HG02840 (cell line): Measurements from ENCODE around the gene MAMDC2.

Source experiments
- ATAC-seq: cut with Tn5 transposase; IDR thresholded peaks from one replicate; pipeline ENCODE4 v1.9.1; 2021; ENCODE audit warnings: mild to moderate bottlenecking, moderate library complexity, moderate number of reproducible peaks; ENCODE audit not compliant: unreplicated experiment, low FRiP score

MAMDC2 gene

DNA sequence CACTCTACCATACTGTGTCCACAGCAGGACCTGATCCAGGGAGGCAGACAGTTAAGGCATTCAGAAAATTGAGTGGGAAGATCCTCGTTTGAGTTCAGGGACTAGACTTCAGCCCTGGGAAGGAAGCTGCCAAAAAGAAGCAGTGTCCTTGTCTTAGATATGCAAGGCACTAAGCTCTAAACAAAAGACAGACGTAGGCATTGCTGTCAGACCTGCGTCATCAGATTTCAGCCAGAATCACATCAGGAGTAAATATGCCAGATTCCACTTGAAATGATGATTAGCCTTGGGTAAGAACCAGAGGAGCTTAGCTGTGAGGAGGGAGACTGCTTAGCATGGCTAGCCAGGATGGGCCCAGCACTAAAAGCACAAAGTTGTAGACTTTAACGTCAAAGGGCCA lies 56.7 kb downstream of the MAMDC2 start:
- no peak for ATAC-seq

DNA sequence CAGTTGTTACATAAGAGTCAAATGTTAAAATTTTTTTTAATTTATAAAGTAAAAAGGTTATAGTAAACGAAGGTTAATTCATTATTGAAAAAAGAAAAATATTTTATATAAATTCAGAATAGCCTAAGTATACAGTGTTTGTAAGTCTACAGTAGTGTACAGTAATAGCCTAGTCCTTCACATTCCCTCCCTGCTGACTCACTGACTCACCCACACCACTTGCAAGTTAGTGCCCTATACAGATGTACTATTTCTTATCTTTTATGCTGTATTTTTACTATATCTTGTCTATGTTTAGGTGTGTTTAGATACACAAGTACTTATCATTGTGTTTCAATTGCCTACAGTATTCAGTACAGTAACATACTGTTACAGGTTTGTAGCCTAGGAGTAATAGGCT lies 57.6 kb downstream of the MAMDC2 start:
- ATAC-seq = no peak

DNA sequence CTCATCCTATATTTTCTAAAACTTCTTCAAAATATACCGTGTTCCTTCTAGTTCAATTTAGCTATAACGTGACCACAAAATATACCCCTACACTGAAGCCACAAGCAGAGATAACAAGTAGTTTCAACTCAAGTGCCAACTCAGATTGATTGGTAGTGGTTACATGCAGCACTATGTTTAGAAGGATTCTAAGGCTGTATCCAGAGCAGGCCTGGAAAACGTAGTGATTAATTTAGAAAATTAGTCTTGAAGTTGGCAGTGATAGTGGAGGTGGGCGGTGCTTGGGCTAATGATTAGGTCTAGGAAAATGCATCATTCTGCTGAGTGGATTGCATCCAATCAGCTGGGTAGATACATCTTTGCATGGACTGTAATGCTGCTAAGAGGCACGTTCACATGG lies 61.5 kb downstream of the MAMDC2 start:
- ATAC-seq = no peak

DNA sequence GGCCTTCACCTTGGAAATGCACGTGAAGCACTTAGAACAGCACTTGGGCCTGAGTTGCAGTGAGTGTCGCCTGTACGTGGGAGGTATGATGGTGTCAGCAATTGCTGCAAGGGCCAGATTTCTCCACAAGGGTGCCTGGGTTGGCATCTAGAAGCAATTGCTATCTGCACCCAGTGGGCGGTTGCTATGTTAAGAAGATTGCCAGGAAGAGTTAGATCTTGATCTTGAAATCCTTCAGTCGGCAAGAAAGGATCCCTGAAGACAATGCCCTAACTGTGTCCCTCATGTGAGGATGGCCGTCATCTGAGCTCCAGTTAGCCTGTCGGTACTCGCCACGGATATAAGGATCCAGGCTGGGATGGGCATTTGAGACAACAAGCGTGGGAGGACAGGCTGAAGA lies 62.9 kb downstream of the MAMDC2 start:
- ATAC-seq = no peak

DNA sequence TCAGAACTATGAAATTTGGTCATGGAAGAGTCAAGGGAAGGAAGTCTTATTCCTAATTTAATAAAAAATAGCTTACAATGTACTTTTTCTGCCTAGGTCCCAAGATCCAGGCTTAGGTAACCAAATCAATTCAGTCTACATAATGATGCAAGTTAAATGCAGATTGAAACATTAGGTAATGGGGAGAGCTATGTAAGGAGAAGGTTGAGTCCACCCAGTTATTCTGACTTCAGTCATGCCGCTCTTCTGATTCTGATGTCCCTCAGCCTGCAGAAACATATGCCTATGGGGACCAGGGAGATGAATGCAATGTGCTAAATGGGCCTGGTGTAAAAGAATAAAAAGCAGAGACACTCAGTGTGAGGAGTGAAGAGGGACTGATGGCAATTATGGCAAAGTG lies 63.9 kb downstream of the MAMDC2 start:
- ATAC-seq = no peak

DNA sequence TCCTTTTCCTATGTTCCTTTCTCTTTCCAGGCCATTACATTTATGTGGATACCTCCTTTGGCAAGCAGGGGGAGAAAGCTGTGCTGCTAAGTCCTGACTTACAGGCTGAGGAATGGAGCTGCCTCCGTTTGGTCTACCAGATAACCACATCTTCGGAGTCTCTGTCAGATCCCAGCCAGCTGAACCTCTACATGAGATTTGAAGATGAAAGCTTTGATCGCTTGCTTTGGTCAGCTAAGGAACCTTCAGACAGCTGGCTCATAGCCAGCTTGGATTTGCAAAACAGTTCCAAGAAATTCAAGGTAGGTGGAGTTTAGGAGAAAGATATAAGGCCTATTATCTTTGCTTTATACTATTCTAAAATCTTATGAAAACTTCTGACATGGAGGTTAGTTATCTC lies 64.5 kb downstream of the MAMDC2 start:
- no peak for ATAC-seq

DNA sequence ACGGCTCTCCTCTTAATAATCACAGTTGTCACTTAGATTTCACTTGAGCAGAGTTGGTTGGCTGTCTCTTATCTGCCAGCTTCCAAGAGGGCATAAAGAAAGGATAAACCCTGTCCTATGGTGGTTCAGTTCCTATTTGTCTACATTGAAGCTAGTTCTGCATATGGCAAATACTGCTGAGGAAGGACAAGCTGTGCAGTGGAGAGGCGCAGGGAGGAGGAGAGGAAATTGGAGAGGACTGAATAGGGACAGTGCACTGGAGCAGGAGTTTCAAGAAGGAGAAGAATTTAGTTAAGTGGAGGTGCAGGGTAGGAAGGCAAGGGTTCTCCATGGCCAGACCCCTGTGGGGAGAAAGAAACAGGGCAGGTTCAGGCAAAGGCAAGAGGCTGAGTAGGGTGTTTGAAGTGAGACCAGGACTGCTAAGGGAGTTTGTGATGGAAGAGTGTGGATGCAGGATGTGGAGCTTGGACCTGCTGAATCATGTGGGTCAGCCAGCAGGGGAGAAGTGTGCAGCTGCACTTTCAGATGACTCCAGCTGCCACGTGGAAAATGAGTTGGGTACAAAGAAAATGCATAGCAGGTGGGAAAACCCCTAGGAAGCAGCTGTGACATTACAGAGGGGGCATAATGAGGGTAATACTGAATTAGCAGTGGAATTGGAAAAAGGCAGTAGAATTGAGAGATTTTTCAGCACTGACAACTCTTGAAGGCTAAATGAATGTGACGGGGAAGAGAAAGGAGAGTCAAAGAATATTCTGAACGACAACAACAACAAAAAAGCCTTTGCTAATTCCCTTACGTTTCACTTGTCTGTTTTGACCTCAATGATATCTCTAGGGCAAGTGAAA lies 66.8 kb downstream of the MAMDC2 start:
- no peak for ATAC-seq

DNA sequence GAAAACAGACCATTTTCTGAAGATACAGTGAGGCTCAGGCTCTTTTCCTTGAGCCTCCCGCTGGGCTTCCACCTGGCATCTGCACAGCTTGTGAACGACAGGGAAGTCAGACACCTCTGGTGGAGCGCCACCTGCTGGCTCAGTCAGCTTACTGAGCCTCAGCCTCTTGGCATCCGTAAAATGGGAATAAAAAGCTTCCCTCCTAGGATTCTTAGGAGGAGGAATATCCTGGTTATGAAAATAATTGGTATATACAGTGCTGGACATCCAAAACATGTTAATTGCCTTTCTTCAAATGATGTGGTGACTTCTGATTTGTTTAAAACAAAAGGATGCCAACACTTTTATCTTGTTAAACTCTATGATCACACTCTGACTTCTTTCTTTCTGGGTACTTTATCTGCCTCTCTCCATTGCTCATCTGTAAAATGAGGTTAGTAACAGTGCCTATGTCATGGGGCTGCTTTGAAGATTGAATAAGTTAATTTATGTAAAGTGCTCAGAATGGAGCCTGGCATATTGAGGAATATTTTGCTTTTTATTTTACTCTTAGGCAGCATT lies 67.5 kb downstream of the MAMDC2 start:
- ATAC-seq = no peak

DNA sequence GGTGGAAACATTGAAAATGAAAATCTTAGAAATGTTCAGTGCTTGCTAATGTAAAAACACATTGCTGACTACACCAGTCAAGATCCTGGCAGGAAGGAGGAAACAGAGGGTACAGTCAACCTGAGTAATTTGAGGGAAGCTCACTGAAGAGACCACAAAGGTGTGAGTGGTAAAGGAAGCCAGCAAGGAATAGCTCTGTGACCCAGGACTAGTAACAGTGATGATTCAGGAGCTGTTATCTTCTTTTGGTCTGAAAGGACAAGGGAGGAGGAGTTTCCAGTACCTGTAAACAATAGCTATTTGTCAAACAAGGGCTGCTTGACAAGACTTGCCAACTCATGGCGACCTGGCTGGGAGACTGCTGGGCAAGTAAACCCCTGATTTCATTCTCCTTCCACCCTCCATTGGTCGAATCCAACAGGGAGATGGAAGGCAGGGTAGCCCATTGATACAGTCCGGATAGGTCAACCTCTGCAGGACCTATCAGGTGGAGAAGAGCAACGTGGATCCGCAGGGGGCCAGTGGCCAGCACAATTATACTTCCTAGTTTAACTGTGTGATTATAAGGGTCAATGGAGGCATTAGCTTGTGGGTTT lies 68.1 kb downstream of the MAMDC2 start:
- no peak for ATAC-seq

DNA sequence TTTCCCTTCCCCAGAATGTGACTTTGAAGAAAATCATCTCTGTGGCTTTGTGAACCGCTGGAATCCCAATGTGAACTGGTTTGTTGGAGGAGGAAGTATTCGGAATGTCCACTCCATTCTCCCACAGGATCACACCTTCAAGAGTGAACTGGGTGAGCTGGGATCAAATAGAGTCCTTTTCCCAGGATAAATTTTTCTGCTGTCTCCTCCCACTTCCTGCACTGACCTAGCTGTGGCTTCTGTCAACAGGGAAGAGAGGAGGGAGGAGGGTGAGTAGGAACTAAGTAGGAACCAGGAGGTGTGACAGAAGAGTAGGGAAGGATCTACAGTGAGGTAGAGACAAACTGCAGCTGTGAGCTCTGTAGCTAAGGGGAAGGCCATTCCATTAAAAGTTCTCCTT lies 69.3 kb downstream of the MAMDC2 start:
- no peak for ATAC-seq

DNA sequence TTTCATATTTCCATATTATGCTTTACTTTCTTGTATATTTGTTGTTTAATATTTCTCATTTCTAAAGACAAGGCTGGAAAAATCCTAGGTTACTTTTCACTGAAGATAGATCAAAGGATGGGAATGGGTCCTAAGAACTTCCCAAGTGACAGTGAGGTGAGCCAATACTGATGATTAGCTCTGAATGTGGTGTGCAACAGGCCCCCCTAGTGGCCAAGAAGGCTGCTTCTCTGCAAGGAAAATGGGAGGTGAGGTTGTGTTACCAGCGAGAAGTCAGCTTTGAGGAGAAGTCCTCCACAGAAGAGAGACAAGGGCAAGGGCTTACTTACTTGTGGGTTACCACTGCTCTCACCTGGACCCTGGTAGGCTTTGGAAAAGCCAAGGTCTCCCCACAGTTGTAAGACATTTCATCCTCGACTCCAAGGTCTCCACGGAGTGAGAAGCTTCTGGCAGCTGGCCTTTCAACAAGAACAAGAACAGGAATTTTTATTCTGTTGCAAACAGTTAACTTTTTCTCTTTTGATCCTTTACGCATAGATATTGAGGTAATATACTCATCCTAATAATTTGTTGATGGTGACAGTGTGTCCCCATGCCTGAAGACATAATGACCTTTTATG lies 69.9 kb downstream of the MAMDC2 start:
- no peak for ATAC-seq

DNA sequence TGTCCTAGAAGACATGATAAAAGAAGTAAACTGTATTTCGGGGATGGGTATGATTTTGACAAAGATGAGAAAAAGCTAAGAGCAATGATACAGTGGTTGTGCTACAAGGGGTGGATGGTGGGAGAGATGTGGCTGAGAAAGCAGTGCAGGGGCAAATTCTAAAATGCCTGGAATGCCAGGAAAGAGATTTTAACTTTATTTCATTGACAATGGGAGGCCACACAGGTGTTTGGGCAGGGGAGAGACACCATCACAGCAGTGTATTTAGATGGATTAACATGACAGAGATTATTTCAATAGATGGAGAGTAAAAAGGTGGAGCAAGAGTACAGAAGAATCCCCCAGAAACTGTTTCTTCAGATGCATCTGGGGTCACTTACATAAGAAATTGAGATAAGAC lies 71.2 kb downstream of the MAMDC2 start:
- ATAC-seq = no peak

DNA sequence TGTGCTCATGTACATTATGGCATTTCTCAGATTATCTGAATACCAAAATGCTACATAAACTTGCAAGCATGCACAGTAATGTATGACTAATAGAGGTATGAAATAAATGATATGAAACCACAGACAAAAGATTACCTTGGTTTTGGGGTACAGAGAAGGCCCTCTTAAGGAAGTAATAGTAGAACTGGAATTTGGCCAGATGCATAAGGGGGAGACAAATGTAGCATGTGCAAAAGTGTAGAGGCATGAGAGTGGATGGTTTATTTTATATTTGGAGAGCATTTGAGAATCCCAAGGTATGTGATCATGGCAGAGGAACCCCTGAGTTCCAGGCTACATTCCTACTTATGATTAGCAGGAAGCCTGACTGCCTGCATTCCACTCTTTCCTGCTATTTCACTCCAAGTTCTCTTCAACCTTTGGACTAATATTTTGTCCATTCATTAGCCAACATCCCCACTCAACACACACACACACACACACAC lies 74.2 kb downstream of the MAMDC2 start:
- ATAC-seq = no peak

DNA sequence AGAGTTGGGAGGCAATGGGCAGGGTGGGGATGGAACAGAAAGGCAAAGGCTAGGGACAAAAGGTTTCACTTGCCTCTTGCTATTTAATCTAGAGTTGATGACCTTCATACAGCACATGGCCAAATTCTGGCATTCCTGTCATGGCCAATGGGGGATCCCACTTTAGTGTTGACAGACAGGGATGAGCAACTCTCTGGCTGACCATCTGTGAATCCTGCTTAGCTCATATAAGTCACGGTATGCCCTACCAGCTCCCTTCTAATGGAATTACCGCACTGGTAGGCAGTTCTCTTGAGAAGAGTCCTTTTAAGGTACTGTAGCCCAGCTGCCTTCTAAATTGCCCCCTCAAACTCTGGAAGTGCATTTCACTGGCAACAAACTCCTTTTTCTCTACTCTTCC lies 76.1 kb downstream of the MAMDC2 start:
- no peak for ATAC-seq

DNA sequence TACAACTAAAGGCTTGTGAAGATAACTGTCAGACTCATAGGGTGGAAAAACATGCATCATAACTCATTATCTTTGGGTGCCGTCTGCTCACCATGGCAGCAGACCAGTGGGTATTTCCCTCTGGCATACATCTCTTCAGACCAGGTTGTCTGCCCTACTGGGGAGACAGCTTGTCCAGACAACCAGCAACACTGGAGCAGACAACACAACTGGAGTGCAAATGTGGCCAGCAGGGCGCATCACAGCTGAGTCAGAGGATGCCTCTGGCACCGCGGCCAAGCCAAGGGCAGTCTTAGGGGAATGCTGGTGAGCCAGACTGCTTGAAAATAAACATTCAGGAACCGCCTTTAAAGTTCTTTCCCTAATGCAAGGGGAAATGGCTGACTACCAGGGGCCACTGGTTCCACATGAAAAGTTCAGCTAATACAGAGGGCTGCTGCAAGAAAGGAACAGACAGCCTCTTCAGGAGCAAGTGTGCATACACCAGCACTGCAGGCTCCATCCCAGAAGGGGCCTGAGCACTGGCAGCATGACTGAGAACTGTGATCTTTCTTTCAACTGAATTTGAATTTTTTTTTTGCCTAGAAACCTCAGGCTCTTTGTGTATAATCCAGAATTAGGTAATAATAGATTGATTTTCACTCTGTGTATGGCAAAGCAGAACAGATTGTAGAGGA lies 77.3 kb downstream of the MAMDC2 start:
- no peak for ATAC-seq

DNA sequence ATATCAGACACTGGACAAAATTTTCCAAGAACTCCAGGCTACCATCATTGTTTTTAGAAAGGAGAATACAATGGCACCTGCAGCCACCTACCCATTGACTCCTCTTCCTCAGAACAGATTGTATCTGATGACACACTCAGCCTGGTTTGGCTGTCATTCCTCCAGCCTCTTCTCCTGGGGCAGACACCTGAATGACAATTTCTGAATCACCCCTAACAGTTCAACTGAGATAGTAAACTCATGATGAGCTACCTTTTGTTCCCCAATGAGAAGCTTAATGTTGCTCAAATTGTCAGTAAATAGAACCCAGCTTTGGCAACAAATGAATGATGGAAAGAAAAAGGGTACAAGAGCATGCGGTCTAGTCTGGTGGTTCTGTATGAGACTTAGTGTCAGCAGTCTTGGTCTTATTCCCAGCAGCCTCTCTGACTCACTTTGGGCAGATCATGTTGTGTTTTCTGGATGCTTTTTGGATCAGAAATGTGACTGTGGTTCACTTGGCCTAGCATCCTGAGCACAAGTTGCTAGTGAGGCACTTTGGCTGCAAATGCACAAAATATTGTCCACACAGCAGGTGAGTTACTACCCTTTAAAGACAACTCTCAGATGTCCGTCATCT lies 78.3 kb downstream of the MAMDC2 start:
- ATAC-seq = no peak

DNA sequence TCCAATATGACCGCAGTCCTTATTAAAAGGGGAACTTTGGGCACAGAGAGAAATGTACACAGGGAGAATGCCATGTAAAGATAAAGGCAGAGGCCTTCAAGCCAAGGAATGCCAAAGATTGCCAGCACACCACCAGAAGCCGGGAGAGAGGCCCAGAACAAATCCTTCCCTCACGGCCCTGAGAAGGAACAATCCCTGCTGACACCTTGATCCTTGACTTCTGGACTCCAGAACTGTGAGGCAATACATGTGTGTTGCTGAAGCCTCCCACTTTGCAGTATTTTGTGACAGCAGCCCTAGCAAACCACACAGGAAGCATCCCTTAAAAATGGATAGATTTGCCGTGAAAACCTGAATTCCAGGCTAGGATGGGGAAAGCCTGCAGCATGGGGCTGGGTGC lies 80.0 kb downstream of the MAMDC2 start:
- ATAC-seq = no peak

DNA sequence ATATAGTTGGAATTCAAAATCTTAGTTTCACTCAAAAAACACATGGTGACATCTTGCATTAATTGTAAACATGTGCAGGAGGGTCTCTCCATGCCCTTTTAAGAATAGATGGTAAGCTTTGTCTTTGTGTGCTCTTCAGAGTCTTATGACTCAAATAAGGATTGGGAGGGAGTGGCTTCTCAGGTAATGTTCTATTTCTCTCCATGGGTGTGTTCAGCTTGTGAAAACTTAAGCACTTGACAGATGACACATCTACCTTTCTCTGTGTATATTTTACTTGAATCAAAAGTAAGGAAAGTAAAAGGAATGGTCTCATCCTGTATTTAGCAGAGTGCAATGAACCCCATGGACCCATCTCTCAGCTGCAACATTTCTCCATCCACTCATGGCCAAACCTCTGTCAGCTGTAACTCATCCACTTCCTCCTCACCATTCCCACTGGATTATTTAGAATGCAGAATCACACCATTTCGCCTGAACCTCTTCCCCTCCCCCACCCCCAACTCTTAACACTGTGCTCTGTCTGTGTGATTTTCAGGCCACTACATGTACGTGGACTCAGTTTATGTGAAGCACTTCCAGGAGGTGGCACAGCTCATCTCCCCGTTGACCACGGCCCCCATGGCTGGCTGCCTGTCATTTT lies 82.1 kb downstream of the MAMDC2 start:
- no peak for ATAC-seq

DNA sequence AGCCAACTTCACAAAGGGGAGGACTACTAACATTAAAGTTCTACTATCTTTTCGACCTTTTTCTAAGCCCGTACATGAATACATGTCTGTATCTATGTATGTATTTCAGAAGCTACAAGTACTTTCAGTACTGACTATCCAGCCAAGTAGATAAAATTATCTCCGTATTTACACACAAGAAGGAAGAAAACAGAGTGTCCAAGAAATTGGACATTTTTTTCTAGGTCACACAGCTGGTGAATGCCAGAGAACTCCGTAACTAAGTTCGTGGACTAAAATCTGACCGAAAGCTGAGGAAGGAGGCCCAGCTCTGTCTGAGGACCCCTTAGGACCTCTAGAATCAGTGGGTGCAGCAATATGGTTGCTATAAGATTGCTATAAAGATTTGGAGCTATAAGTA lies 83.4 kb downstream of the MAMDC2 start:
- no peak for ATAC-seq
